Uterus (tissue), 2 donors: ENCODE measurements around the gene PSMB4.

Source experiments
- POLR2A ChIP-seq, 2 donors: fragments of 450-650 bp; IDR thresholded peaks; one replicate each; pipeline ENCODE4 v1.6.1; 2016; ENCODE audit warnings: antibody characterized with exemption in 2 of 2, mild to moderate bottlenecking in 1 of 2, moderate library complexity in 1 of 2
- TF ChIP-seq, protein P1 (sequence below), 4 experiments: fragments of 200-600 bp in 2 of 4; fragments of 450-650 bp in 2 of 4; sonication (generic) in 2 of 4; IDR thresholded peaks; one replicate each; pipeline ENCODE4 v1.5.1; 2016 to 2019; ENCODE audit warnings: antibody characterized with exemption in 4 of 4, mild to moderate bottlenecking in 2 of 4, moderate library complexity in 1 of 4

DNA sequence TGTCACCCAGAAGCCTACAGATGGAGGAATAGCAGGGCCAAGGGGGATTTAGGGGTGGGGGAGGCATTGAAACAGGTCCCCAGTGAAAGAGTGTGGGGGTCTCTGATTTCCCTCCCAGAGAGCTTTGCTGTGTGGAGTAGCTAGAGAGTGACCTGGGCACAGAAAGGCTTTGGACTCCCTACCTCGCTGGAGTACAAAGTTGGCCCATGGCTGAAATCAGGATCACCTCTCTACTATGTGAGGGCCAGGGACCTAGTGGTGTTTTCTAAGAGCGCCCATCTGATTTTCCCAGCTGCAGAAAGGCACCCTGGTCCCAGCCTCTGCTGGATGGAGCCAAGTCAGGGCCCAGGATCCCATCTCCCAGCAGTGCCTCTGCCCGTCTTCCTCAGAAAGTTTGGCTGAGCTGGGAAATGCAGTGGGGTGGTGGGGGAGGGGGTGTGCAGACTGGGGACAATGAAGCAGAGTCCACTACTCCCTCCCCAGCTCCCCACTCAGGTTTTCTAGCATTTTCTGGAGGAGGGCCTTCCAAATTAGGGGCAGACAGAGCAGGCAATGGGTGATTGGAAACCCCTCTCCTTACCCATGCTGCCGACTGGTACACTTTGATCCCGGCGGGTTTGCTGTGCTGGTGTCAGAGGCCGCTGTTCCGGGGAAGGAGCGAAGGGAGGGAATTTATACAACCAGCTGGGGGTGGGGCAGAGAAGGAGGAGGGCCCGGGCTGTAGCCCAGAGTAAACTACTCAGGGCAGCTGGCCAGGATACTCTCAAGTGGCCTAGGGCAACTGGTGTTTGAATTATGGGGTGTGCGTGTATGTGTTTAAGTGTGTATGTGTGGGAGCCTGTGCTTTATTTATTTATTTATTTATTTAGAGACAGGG is 27.1 kb upstream of the PSMB4 start, which contains the start of gene SELENBP1:
- TF ChIP-seq, protein P1, sequence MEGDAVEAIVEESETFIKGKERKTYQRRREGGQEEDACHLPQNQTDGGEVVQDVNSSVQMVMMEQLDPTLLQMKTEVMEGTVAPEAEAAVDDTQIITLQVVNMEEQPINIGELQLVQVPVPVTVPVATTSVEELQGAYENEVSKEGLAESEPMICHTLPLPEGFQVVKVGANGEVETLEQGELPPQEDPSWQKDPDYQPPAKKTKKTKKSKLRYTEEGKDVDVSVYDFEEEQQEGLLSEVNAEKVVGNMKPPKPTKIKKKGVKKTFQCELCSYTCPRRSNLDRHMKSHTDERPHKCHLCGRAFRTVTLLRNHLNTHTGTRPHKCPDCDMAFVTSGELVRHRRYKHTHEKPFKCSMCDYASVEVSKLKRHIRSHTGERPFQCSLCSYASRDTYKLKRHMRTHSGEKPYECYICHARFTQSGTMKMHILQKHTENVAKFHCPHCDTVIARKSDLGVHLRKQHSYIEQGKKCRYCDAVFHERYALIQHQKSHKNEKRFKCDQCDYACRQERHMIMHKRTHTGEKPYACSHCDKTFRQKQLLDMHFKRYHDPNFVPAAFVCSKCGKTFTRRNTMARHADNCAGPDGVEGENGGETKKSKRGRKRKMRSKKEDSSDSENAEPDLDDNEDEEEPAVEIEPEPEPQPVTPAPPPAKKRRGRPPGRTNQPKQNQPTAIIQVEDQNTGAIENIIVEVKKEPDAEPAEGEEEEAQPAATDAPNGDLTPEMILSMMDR (IDR thresholded peaks at IDR 0.05), result no peak
- peak; percentile 63 to 64 for TF ChIP-seq POLR2A (IDR thresholded peaks at IDR 0.05)
